NCI-H446 treated with DMSO at 0.1 percent for 48 hours (cell line): ENCODE measurements around the gene ZSCAN25.
"Not testable (repeated sequence)": the region's sequence is repeated elsewhere in the genome, so short reads cannot be mapped to it uniquely, and the experiment has no call there.

Source experiments
- DNase-seq: peaks from one replicate; lab custom pipeline; 2025; lab: John Stamatoyannopoulos, UW

Gene ZSCAN25

GRCh38 chr7:99617192-99617781 lies 541 bp downstream of the ZSCAN25 start:
- DNase-seq = no peak

GRCh38 chr7:99618726-99619125 lies 2.0 kb downstream of the ZSCAN25 start:
- no peak for DNase-seq

GRCh38 chr7:99619571-99620130 lies 2.9 kb downstream of the ZSCAN25 start:
- DNase-seq = no peak

GRCh38 chr7:99621271-99621670 lies 4.5 kb downstream of the ZSCAN25 start:
- DNase-seq = no peak

- no peak for DNase-seq
Measured at GRCh38 chr7:99622596-99622995, 5.8 kb downstream of the ZSCAN25 start.

- DNase-seq = no peak
Measured at GRCh38 chr7:99623091-99623693, 6.4 kb downstream of the ZSCAN25 start.

GRCh38 chr7:99623702-99624447 lies 7.1 kb downstream of the ZSCAN25 start:
- no peak for DNase-seq

GRCh38 chr7:99624484-99624883 lies 7.7 kb downstream of the ZSCAN25 start:
- DNase-seq = no peak

- DNase-seq = no peak
Measured at GRCh38 chr7:99625321-99625720, 8.6 kb downstream of the ZSCAN25 start.

GRCh38 chr7:99625961-99626360 lies 9.2 kb downstream of the ZSCAN25 start:
- DNase-seq = no peak

- no peak for DNase-seq
Measured at GRCh38 chr7:99626661-99627060, 9.9 kb downstream of the ZSCAN25 start.

GRCh38 chr7:99627513-99627912 lies 10.8 kb downstream of the ZSCAN25 start:
- DNase-seq = no peak

- DNase-seq = no peak
Measured at GRCh38 chr7:99628471-99629465, 12.0 kb downstream of the ZSCAN25 start.

GRCh38 chr7:99629643-99630042 lies 12.9 kb downstream of the ZSCAN25 start:
- no peak for DNase-seq

- no peak for DNase-seq
Measured at GRCh38 chr7:99631295-99632109, 14.8 kb downstream of the ZSCAN25 start.

- DNase-seq = not testable (repeated sequence)
Measured at GRCh38 chr7:99637414-99637813, 20.7 kb downstream of the ZSCAN25 start.

GRCh38 chr7:99638731-99639130 lies 22.0 kb downstream of the ZSCAN25 start:
- no peak for DNase-seq

- no peak for DNase-seq
Measured at GRCh38 chr7:99639267-99639666, 22.5 kb downstream of the ZSCAN25 start.

- DNase-seq = no peak
Measured at GRCh38 chr7:99642027-99642426, 25.3 kb downstream of the ZSCAN25 start.

- no peak for DNase-seq
Measured at GRCh38 chr7:99643464-99643863, 26.7 kb downstream of the ZSCAN25 start.

- no peak for DNase-seq
Measured at GRCh38 chr7:99644431-99644830, 27.7 kb downstream of the ZSCAN25 start.
